Measurements from ENCODE around the gene BRWD1. TPM values are rescaled to one million over a fixed set of nuclear protein-coding genes. Genes with fewer than 3 reads are reported as not detected.

BRWD1 gene
- polyA plus RNA-seq, 2 of the 4 experiments (the other 2 are of a cell fraction): 6.9 to 22.2 TPM

GRCh38 chr21:39316729-39317128, 3.3 kb upstream of the BRWD1 start:
- ChIA-PET POLR2A (no interaction called here), CTCF (no interaction called here)
- TF ChIP-seq CBX2 (IDR thresholded peaks at IDR 0.05; ENCODE audit: borderline replicate concordance, low read depth) (no peak), NR3C1 (IDR thresholded peaks at IDR 0.05) (no peak), RFX5 (IDR thresholded peaks at IDR 0.05) (no peak), HES2 (IDR thresholded peaks at IDR 0.05) (no peak), GATA3 (IDR thresholded peaks at IDR 0.05; ENCODE audit: borderline replicate concordance) (no peak), CHD4 (IDR thresholded peaks at IDR 0.05; ENCODE audit: borderline replicate concordance) (no peak), HEYL (CRISPR knock-in tag; IDR thresholded peaks at IDR 0.05) (no peak), SREBF2 (IDR thresholded peaks at IDR 0.05) (no peak)
- Histone ChIP-seq H3K4me3 (no peak overlapping the region), H3K9me3 (no peaks in the 10 kb centered on the region), H3K4me2 (no peak overlapping the region), H3K27ac (no peak overlapping the region), H3K4me1 (peaks cover 31% of the 10 kb centered on the region; the same call in 2 of the 3 replicates)
- DNase-seq (ENCODE audit: low read depth in 1 of 2, low spot score in 1 of 2) (no peak), ATAC-seq (no peak), FAIRE-seq (no peak)
- WGBS (ENCODE audit: missing lambda C conversion rate): 78% methylated on average over 6 of the region's 6 CpGs

- POLR2A ChIA-PET: interaction anchor here (0.6 kb wide), 1 partner anchor 72 kb away, joined by 5 read pairs; no protein-coding TSS in a partner anchor
- H3K9me3 ChIP-seq: no peaks in the 10 kb centered on the region
- FAIRE-seq (no peak), DNase-seq (ENCODE audit: low read depth in 1 of 2, low spot score in 1 of 2) (no peak), ATAC-seq (no peak)
- H3K4me2 ChIP-seq: no peak overlapping the region
- no peak overlapping the region for H3K4me3 ChIP-seq
- no peak overlapping the region for H3K27ac ChIP-seq
- WGBS (ENCODE audit: missing lambda C conversion rate): 78% methylated on average over 9 of the region's 9 CpGs
- TF ChIP-seq HOXA7 (CRISPR knock-in tag; IDR thresholded peaks at IDR 0.05) (no peak), FOSL2 (IDR thresholded peaks at IDR 0.05) (no peak), FOSL2 (CRISPR knock-in tag; IDR thresholded peaks at IDR 0.05) (no peak), CBX8 (IDR thresholded peaks at IDR 0.05) (no peak), BHLHE40 (IDR thresholded peaks at IDR 0.05; ENCODE audit: low read depth, low read length) (no peak), ZSCAN20 (CRISPR knock-in tag; IDR thresholded peaks at IDR 0.05) (no peak), EHMT2 (IDR thresholded peaks at IDR 0.05; ENCODE audit: low read depth) (no peak), EP300 (IDR thresholded peaks at IDR 0.05) (no peak), RCOR1 (IDR thresholded peaks at IDR 0.05; ENCODE audit: low read depth, low read length) (no peak), HOXB5 (CRISPR knock-in tag; IDR thresholded peaks at IDR 0.05) (no peak), ELK1 (IDR thresholded peaks at IDR 0.05; ENCODE audit: low read depth, low read length) (no peak), CHD4 (IDR thresholded peaks at IDR 0.05; ENCODE audit: borderline replicate concordance) (no peak), ZC3H11A (IDR thresholded peaks at IDR 0.05) (no peak), FOSB (CRISPR knock-in tag; IDR thresholded peaks at IDR 0.05) (no peak), RNF2 (IDR thresholded peaks at IDR 0.05; ENCODE audit: borderline replicate concordance, low read depth) (no peak), JUN (IDR thresholded peaks at IDR 0.05) (no peak)
- CTCF ChIA-PET: interaction anchor here (1.1 kb wide), 2 partner anchors 21 to 76 kb away, joined by 3 read pairs; no protein-coding TSS in a partner anchor
- peaks cover 27% of the 10 kb centered on the region; the same call in 2 of the 3 replicates for H3K4me1 ChIP-seq
Measured at GRCh38 chr21:39315603-39316445, 2.4 kb upstream of the BRWD1 start.

All from A549 (cell line).